NCI-H2107 treated with DMSO at 0.1 percent for 48 hours (cell line): ENCODE results near the gene CPM.
"Not testable (repeated sequence)": the region's sequence is repeated elsewhere in the genome, so short reads cannot be mapped to it uniquely, and the experiment has no call there.

Experiments used
- DNase-seq: peaks from one replicate; lab custom pipeline; 2025; ENCODE audit not compliant: unreplicated experiment; lab: John Stamatoyannopoulos, UW

Gene CPM

GRCh38 chr12:68854554-68854953 is 78.4 kb downstream of the CPM start:
- DNase-seq: no peak

DNA sequence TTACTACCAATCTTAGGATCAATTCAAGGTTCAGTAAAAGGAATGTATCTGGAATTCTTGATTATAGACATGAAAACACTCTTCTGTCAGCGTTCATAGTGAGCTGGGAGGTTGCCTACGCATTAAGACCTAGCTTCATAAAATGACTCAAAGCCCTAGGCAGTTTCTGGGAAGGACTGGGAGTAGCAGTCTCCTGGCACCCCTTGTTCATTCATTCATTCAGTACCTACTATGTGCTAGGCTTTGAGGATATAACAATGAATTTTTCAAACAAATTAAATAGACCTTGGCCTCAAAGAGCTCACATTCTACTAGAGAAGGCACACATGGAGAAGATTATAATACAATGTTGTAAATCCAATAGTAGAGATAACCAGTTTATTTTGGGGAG is 78.9 kb downstream of the CPM start:
- no peak for DNase-seq

- DNase-seq: no peak
Observed at GRCh38 chr12:68853396-68854077, 79.4 kb downstream of the CPM start.

DNA sequence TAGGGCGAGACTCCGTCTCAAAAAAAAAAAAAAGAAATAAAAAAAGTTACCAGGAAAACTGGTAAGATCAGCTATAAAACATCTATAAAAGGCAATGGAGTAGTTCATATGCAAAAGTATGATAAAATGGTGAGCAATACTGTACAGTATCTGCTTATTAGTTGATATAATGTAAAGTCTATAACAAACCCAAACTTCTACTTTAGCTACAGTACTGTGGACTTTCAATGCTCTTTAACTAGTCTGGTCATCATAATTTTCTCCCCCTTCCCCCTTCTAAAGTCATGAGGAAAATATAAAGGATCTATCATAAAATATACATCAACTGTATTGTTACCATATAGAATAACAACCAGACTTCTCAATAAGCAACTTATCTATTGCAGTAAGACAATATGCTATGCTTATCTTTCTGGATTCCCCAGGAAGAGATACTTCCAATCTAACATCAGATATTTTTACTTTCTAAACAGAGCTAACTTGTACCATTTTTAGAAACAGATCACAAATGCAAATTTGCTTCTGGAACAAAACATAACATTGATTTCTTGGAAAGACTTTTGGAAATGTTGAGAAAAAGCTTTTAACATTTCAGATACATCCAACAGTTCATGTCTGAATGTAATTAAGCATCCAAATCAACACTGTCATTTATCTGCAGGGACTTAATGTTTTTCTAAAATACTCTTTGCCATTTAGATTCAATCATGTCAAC is 81.2 kb downstream of the CPM start:
- DNase-seq: no peak

DNA sequence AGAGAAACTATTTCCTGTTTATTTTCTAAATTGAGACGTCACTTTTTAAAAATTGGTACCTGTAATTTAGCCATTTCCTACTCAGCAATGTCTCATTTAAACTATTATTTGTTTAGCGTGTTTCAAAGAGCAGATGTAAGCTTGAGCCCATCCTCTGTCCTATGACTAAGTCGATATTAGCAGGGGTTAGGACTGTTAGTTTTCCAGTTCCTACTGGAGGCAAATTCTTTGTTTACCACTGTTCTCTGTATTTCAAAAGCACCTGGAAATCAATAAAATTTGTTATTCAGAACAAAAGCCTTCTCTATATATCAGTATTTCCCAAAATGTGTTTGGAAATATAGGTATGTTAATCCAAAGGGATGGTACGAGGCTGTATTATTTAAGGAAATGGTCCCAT is 82.6 kb downstream of the CPM start:
- DNase-seq: no peak

- no peak for DNase-seq
Observed at GRCh38 chr12:68846811-68847210, 86.2 kb downstream of the CPM start.

GRCh38 chr12:68844788-68845695 is 87.9 kb downstream of the CPM start:
- DNase-seq: no peak

- DNase-seq: no peak
Observed at GRCh38 chr12:68844318-68844745, 88.6 kb downstream of the CPM start.

GRCh38 chr12:68842784-68843567 is 90.0 kb downstream of the CPM start:
- DNase-seq: no peak

- no peak for DNase-seq
Observed at GRCh38 chr12:68842123-68842522, 90.8 kb downstream of the CPM start.

DNA sequence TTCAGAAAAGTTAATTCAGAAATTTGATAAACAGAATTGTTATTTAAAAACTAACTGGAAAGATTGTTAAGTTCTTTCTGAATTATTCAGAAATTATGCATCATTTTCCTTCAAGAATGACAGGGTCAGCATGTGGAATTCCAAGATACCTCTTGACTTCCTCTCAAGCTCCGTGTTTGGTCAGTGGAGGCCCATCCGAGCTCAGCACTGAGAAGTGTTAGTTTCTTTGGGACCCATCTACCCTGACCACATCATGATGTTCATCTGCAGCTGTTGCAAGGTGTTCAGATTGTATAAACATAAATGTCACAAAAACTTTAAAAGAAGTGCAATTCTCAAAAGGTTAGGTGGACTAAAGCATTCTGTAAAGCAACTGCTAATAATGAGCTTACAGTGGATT is 91.3 kb downstream of the CPM start:
- DNase-seq: no peak

GRCh38 chr12:68841175-68841574 is 91.8 kb downstream of the CPM start:
- not testable (repeated sequence) for DNase-seq

- DNase-seq: no peak
Observed at GRCh38 chr12:68839183-68840147, 93.5 kb downstream of the CPM start.

GRCh38 chr12:68838046-68838886 is 94.7 kb downstream of the CPM start:
- no peak for DNase-seq

GRCh38 chr12:68837215-68837614 is 95.8 kb downstream of the CPM start:
- no peak for DNase-seq

DNA sequence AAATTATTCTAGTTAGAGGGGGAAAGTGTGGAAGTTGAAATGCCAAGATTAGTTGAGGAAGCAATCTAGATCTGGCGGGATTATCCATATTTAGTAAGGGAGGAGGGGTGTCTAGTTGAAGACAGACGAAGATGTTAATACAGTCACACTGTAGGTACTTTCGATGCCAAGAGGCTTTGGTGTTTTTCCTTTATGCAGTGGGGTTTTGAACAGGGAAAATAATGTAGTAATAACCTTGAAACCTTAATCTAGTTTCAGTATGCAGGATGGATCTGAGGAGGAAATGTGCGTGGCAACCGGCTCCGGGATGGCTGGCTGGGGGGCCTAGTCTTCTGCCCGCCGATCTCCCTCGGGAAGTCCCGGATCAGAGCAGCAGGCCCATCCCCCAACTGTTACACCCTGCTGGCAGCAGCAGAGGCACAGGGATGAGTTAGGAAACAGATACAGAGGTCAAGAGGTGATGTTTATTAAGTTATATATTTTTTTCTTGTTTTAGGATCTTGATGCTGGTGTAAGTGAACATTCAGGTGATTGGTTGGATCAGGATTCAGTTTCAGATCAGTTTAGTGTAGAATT is 97.5 kb downstream of the CPM start:
- DNase-seq: no peak

GRCh38 chr12:68833508-68833907 is 99.5 kb downstream of the CPM start:
- DNase-seq: no peak

- no peak for DNase-seq
Observed at GRCh38 chr12:68832504-68832867, 100.5 kb downstream of the CPM start.
